Kidney epithelial cell (primary cell): ENCODE measurements around the gene GNA14. TPM values are rescaled to one million over a fixed set of nuclear protein-coding genes. Genes with fewer than 3 reads are reported as not detected.

Source experiments
- DNase-seq: peaks from one replicate; pipeline ENCODE4 v3.0.0-alpha.2; 2010; ENCODE audit warnings: low read depth
- H3K27me3 ChIP-seq: 2 replicates; pipeline ENCODE4 v1.6.0; 2011; ENCODE audit warnings: low read length; ENCODE audit not compliant: control insufficient read depth, insufficient read depth
- H3K36me3 ChIP-seq: 2 replicates; pipeline ENCODE4 v1.5.1; 2011; ENCODE audit warnings: low read length; ENCODE audit not compliant: control insufficient read depth, insufficient read depth
- H3K4me3 ChIP-seq: 2 replicates; pipeline ENCODE4 v1.5.1; 2011; ENCODE audit warnings: low read depth, mild to moderate bottlenecking, control low read depth, low read length
- total RNA-seq: library from RNA; depleted of rRNA; stranded (reverse); fragments of >200 nt; gene quantifications from 2 replicates; pipeline ENCODE4 v1.2.3, GENCODE V29; 2015
- TF ChIP-seq, protein P1 (sequence below): IDR thresholded peaks from 2 replicates; pipeline ENCODE4 v1.5.1; 2011; ENCODE audit warnings: mild to moderate bottlenecking, moderate library complexity, low read length, control low read depth, inconsistent platforms; ENCODE audit not compliant: insufficient read depth, poor library complexity, severe bottlenecking

Gene GNA14
- total RNA-seq, 1 donor from 2014 or later = 0.63 TPM

- Histone ChIP-seq H3K36me3 (no peaks in the 10 kb centered on the region), H3K27me3 (no peaks in the 10 kb centered on the region), H3K4me3 (no peak overlapping the region)
- DNase-seq = no peak
- TF ChIP-seq, protein P1, sequence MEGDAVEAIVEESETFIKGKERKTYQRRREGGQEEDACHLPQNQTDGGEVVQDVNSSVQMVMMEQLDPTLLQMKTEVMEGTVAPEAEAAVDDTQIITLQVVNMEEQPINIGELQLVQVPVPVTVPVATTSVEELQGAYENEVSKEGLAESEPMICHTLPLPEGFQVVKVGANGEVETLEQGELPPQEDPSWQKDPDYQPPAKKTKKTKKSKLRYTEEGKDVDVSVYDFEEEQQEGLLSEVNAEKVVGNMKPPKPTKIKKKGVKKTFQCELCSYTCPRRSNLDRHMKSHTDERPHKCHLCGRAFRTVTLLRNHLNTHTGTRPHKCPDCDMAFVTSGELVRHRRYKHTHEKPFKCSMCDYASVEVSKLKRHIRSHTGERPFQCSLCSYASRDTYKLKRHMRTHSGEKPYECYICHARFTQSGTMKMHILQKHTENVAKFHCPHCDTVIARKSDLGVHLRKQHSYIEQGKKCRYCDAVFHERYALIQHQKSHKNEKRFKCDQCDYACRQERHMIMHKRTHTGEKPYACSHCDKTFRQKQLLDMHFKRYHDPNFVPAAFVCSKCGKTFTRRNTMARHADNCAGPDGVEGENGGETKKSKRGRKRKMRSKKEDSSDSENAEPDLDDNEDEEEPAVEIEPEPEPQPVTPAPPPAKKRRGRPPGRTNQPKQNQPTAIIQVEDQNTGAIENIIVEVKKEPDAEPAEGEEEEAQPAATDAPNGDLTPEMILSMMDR = no peak
Observed at GRCh38 chr9:77679088-77679487, 31.0 kb upstream of the GNA14 start.

GRCh38 chr9:77677957-77678535 lies 29.9 kb upstream of the GNA14 start:
- Histone ChIP-seq H3K4me3 (no peak overlapping the region), H3K27me3 (no peaks in the 10 kb centered on the region), H3K36me3 (no peaks in the 10 kb centered on the region)
- TF ChIP-seq, protein P1 = no peak
- DNase-seq = no peak

- DNase-seq = no peak
- no peaks in the 10 kb centered on the region for H3K36me3 ChIP-seq
- TF ChIP-seq, protein P1 = no peak
- no peaks in the 10 kb centered on the region for H3K27me3 ChIP-seq
- no peak overlapping the region for H3K4me3 ChIP-seq
Observed at GRCh38 chr9:77677397-77677796, 29.3 kb upstream of the GNA14 start.

DNA sequence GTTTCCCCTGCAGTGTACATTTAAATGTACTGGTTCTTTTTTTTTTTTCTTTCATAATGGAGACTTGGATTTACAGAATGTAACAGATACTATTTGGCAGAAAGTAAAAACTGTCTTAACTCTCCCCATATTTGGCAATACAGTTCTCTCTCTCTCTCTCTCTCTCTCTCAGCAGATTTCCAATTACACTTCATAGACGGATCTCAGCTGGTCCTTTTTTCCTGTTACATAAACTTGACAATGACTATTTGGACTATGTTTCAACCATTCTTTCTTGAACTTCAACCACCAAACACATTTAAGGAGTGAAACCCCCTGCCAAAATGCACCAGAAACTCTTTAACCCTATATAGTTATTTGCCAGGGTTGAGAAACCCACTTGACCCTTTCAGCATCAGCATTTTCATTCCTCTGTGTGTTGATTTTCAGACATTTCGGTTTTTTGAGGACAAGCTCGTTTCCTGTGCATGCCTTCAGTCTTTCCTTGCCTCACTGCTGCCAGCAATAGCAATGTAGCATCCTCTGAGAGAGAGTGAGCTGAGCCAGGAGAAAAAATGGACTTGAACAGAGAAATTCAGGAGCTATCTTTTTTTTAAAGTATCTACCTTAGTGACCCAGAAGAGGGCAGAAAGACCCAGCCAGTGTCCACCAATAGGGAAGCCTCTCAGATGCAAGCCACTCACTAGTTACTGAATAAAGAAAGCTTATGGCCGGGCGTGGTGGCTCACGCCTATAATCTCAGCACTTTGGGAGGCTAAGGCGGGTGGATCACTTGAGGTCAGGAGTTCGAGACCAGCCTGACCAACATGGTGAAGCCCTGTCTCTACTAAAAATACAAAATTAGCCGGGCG lies 26.0 kb upstream of the GNA14 start:
- TF ChIP-seq, protein P1 = no peak
- DNase-seq = no peak
- H3K27me3 ChIP-seq = no peaks in the 10 kb centered on the region
- no peaks in the 10 kb centered on the region for H3K36me3 ChIP-seq
- no peak overlapping the region for H3K4me3 ChIP-seq

DNA sequence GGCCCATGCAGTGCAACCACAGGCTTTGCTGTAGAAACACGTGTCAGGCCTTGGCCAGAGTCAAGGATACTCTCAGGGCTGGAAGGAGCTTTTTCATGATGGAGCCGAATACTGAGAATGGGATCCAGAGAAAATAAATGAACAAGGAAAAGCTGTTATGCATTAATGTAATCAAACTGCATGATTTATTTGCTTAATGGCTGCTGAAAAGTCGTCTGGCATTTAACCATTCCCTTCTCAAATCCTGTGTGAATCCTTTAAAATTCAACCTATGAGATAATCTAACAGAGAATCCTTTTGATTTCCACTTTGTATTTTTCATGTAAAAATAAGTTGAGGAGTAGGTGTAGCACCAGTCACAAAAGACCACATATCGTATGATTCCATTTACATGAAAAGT lies 24.1 kb upstream of the GNA14 start:
- H3K4me3 ChIP-seq = no peak overlapping the region
- TF ChIP-seq, protein P1 = no peak

More for the DNA sequence above, 24.1 kb upstream of the GNA14 start:
- Histone ChIP-seq H3K36me3 (no peaks in the 10 kb centered on the region), H3K27me3 (no peaks in the 10 kb centered on the region)
- DNase-seq = no peak
